A673 (cell line): ENCODE results near the gene ACYP2.

ENCODE experiments used
- CTCF ChIP-seq: fragments of 300-800, 200-600 bp; sonication (generic); conservative IDR thresholded peaks from 2 replicates; pipeline ENCODE4 v1.5.1; 2017; ENCODE audit warnings: low read depth, mild to moderate bottlenecking, antibody characterized with exemption, low read length, moderate library complexity, mixed read lengths
- EZH2 ChIP-seq: fragments of 200-600 bp; sonication (generic); IDR thresholded peaks from 2 replicates; pipeline ENCODE4 v1.6.1; 2017; ENCODE audit warnings: borderline replicate concordance, low read depth, mild to moderate bottlenecking, mixed read lengths, antibody characterized with exemption, low read length; ENCODE audit not compliant: poor library complexity, severe bottlenecking

GRCh38 chr2:54120950-54121349 lies 5.5 kb downstream of the ACYP2 start:
- TF ChIP-seq CTCF (no peak), EZH2 (no peak)
